GM23338 (cell line): Measurements from ENCODE around the gene DGKB.

ENCODE experiments used
- CREB1 ChIP-seq: fragments of 250-450 bp; sonication (Bioruptor Pico); IDR thresholded peaks from 2 replicates; pipeline ENCODE4 v1.5.0; 2020; ENCODE audit warnings: low read depth, mild to moderate bottlenecking, moderate library complexity
- EZH2 ChIP-seq: fragments of 200-600 bp; sonication (generic); IDR thresholded peaks from one replicate; pipeline ENCODE4 v1.8.0; 2017; ENCODE audit warnings: antibody characterized with exemption, mild to moderate bottlenecking, low read depth; ENCODE audit not compliant: unreplicated experiment
- EZH2phosphoT487 ChIP-seq: fragments of 200-600 bp; sonication (generic); IDR thresholded peaks from one replicate; pipeline ENCODE4 v1.8.1; 2018; ENCODE audit warnings: antibody characterized with exemption; ENCODE audit not compliant: unreplicated experiment
- JUNB ChIP-seq: IDR thresholded peaks from one replicate; pipeline ENCODE4 v1.6.1; 2016; ENCODE audit warnings: antibody characterized with exemption; ENCODE audit not compliant: unreplicated experiment
- NANOG ChIP-seq: IDR thresholded peaks from 2 replicates; pipeline ENCODE4 v1.6.1; 2016; ENCODE audit warnings: antibody characterized with exemption, borderline replicate concordance
- POLR2AphosphoS5 ChIP-seq: IDR thresholded peaks from 2 replicates; pipeline ENCODE4 v1.6.1; 2016; ENCODE audit warnings: antibody characterized with exemption, low read depth
- REST ChIP-seq: IDR thresholded peaks from one replicate; pipeline ENCODE4 v1.6.1; 2018; ENCODE audit warnings: antibody characterized with exemption; ENCODE audit not compliant: unreplicated experiment
- TF ChIP-seq, protein P1 (sequence below), 2 experiments: fragments of 200-600 bp in 1 of 2; sonication (generic) in 1 of 2; conservative IDR thresholded peaks; 2 replicates each; pipeline versions ENCODE4 v1.5.1 to v1.6.1; 2016 to 2017; ENCODE audit warnings: antibody characterized with exemption in 2 of 2, low read depth in 2 of 2, mild to moderate bottlenecking in 2 of 2, moderate library complexity in 1 of 2
- TF ChIP-seq, protein P2 (sequence below): IDR thresholded peaks from 2 replicates; pipeline ENCODE4 v1.6.1; 2016; ENCODE audit warnings: antibody characterized with exemption

- TF ChIP-seq, protein P1, sequence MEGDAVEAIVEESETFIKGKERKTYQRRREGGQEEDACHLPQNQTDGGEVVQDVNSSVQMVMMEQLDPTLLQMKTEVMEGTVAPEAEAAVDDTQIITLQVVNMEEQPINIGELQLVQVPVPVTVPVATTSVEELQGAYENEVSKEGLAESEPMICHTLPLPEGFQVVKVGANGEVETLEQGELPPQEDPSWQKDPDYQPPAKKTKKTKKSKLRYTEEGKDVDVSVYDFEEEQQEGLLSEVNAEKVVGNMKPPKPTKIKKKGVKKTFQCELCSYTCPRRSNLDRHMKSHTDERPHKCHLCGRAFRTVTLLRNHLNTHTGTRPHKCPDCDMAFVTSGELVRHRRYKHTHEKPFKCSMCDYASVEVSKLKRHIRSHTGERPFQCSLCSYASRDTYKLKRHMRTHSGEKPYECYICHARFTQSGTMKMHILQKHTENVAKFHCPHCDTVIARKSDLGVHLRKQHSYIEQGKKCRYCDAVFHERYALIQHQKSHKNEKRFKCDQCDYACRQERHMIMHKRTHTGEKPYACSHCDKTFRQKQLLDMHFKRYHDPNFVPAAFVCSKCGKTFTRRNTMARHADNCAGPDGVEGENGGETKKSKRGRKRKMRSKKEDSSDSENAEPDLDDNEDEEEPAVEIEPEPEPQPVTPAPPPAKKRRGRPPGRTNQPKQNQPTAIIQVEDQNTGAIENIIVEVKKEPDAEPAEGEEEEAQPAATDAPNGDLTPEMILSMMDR (conservative IDR thresholded peaks at IDR 0.05; ENCODE audit: low read depth in 2 of 2) = no peak
- TF ChIP-seq EZH2 (no peak), EZH2phosphoT487 (no peak), NANOG (no peak), REST (no peak), CREB1 (CRISPR knock-in tag) (no peak), POLR2AphosphoS5 (no peak), JUNB (no peak)
- TF ChIP-seq, protein P2, sequence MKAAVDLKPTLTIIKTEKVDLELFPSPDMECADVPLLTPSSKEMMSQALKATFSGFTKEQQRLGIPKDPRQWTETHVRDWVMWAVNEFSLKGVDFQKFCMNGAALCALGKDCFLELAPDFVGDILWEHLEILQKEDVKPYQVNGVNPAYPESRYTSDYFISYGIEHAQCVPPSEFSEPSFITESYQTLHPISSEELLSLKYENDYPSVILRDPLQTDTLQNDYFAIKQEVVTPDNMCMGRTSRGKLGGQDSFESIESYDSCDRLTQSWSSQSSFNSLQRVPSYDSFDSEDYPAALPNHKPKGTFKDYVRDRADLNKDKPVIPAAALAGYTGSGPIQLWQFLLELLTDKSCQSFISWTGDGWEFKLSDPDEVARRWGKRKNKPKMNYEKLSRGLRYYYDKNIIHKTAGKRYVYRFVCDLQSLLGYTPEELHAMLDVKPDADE = no peak
These were observed 423.6 kb downstream of the DGKB start for GRCh38 chr7:14478834-14479510.
